Activated CD8-positive, alpha-beta memory T cell treated with anti-CD3 and anti-CD28 coated beads, Interleukin-2, amount 50 U/mL, for 24 hours (primary cell): ENCODE measurements around the gene PPM1H.
"Not testable (repeated sequence)": the region's sequence is repeated elsewhere in the genome, so short reads cannot be mapped to it uniquely, and the experiment has no call there.

ENCODE experiments used
- DNase-seq: peaks from one replicate; pipeline ENCODE4 v3.0.0-alpha.2; 2020; ENCODE audit errors: extremely low read depth

PPM1H gene

GRCh38 chr12:62934799-62935674 lies at the start of gene PPM1H:
Gene PPM1H, minus strand, starts transcription at chr12:62935150. Its CDS starts 414 bp downstream, at chr12:62934736.
- no peak for DNase-seq

GRCh38 chr12:62983594-62983993 lies 48.6 kb upstream of the PPM1H start:
- DNase-seq = no peak

GRCh38 chr12:62978768-62979167 lies 43.8 kb upstream of the PPM1H start:
- DNase-seq = no peak

- DNase-seq = no peak
These were observed 42.9 kb upstream of the PPM1H start for GRCh38 chr12:62977883-62978282.

- no peak for DNase-seq
These were observed 42.5 kb upstream of the PPM1H start for GRCh38 chr12:62977418-62977817.

GRCh38 chr12:62976110-62976662 lies 41.2 kb upstream of the PPM1H start:
- DNase-seq = no peak

- DNase-seq = no peak
These were observed 37.0 kb upstream of the PPM1H start for GRCh38 chr12:62971769-62972525.

GRCh38 chr12:62969695-62970094 lies 34.7 kb upstream of the PPM1H start:
- no peak for DNase-seq

- DNase-seq = no peak
These were observed 32.8 kb upstream of the PPM1H start for GRCh38 chr12:62967701-62968100.

- no peak for DNase-seq
These were observed 32.1 kb upstream of the PPM1H start for GRCh38 chr12:62966990-62967506.

- DNase-seq = not testable (repeated sequence)
These were observed 31.6 kb upstream of the PPM1H start for GRCh38 chr12:62966446-62966989.

GRCh38 chr12:62965700-62966099 lies 30.8 kb upstream of the PPM1H start:
- DNase-seq = not testable (repeated sequence)

GRCh38 chr12:62965242-62965641 lies 30.3 kb upstream of the PPM1H start:
- not testable (repeated sequence) for DNase-seq

GRCh38 chr12:62963486-62964041 lies 28.6 kb upstream of the PPM1H start:
- DNase-seq = no peak

GRCh38 chr12:62960324-62960723 lies 25.4 kb upstream of the PPM1H start:
- no peak for DNase-seq

- DNase-seq = no peak
These were observed 24.8 kb upstream of the PPM1H start for GRCh38 chr12:62959745-62960144.

- DNase-seq = no peak
These were observed 22.4 kb upstream of the PPM1H start for GRCh38 chr12:62957233-62957953.

GRCh38 chr12:62955678-62956077 lies 20.7 kb upstream of the PPM1H start:
- no peak for DNase-seq

- no peak for DNase-seq
These were observed 15.4 kb upstream of the PPM1H start for GRCh38 chr12:62950317-62950716.

GRCh38 chr12:62948123-62948522 lies 13.2 kb upstream of the PPM1H start:
- no peak for DNase-seq

GRCh38 chr12:62947364-62947763 lies 12.4 kb upstream of the PPM1H start:
- DNase-seq = no peak
